GM23248 (cell line): Measurements from ENCODE around the gene SEC11C.

Source experiments
- EZH2 ChIP-seq: fragments of 200-600 bp; sonication (generic); IDR thresholded peaks from 2 replicates; pipeline ENCODE4 v1.6.1; 2018; ENCODE audit warnings: antibody characterized with exemption, mild to moderate bottlenecking; ENCODE audit not compliant: insufficient read depth, poor library complexity, severe bottlenecking
- EZH2phosphoT487 ChIP-seq: fragments of 200-600 bp; sonication (generic); IDR thresholded peaks from 2 replicates; pipeline ENCODE4 v1.6.1; 2018; ENCODE audit warnings: antibody characterized with exemption, moderate library complexity, mild to moderate bottlenecking, low read depth; ENCODE audit not compliant: insufficient read depth

GRCh38 chr18:59139615-59140301 is at the start of gene SEC11C:
- TF ChIP-seq EZH2 (no peak), EZH2phosphoT487 (no peak)
